GM12878 (cell line): Measurements from ENCODE around the gene LARP4B. TPM values are rescaled to one million over a fixed set of nuclear protein-coding genes. Genes with fewer than 3 reads are reported as not detected.

ENCODE experiments used
- ATAC-seq: fragments of 200-7000 bp; cut with Tn5 transposase; 3 replicates; pipeline ENCODE4 v1.9.1; 2020; ENCODE audit warnings: mild to moderate bottlenecking, moderate library complexity
- BruUV-seq: library from RNA; stranded (reverse); fragments of 400-500 nt; replicated peaks from 2 replicates; lab custom pipeline; 2021; lab: Mats Ljungman, UMichigan
- CTCF ChIA-PET: fragments of 300-600 bp; sonication (Branson Sonifier 250); formaldehyde crosslinking; extraction: SDS; loops from one replicate; lab custom pipeline; 2021; ENCODE audit warnings: inconsistent platforms; lab: Yijun Ruan, JAX
- POLR2A ChIA-PET: fragments of 350-600 bp; formaldehyde crosslinking; extraction: SDS; loops from one replicate; lab custom pipeline; 2021; ENCODE audit warnings: inconsistent platforms; lab: Charles Lee
- RAD21 ChIA-PET: fragments of 300-600 bp; sonication (Branson Sonifier 250); formaldehyde crosslinking; loops from one replicate; lab custom pipeline; 2023; ENCODE audit warnings: antibody characterized with exemption; ENCODE audit not compliant: unreplicated experiment; lab: Charles Lee
- SMC1A ChIA-PET: fragments of 300-600 bp; sonication (Branson Sonifier 250); formaldehyde crosslinking; loops from one replicate; lab custom pipeline; 2023; ENCODE audit not compliant: unreplicated experiment, uncharacterized antibody; lab: Charles Lee
- DNase-seq: peaks from one replicate; pipeline ENCODE4 v3.0.0-alpha.2; 2011; ENCODE audit warnings: low read depth, low spot score
- FAIRE-seq: peaks from 3 replicates; lab custom pipeline; 2011; peaks lifted over from hg19 to GRCh38; lab: Jason Lieb, UNC
- H2AFZ ChIP-seq: 2 replicates; pipeline ENCODE4 v1.6.0; 2011; ENCODE audit warnings: low read depth, low read length, control low read depth; ENCODE audit not compliant: control insufficient read depth
- H3K27ac ChIP-seq: 2 replicates; pipeline ENCODE4 v1.5.1; 2011; ENCODE audit warnings: control low read depth; ENCODE audit not compliant: control insufficient read depth, insufficient read depth
- H3K27me3 ChIP-seq, 2 experiments: replicated peaks in 1 of 2; 2 replicates each; pipeline versions ENCODE4 v1.6.0 to v1.6.1; 2011; ENCODE audit warnings: low read length in 1 of 2; ENCODE audit not compliant: control insufficient read depth in 2 of 2, insufficient read depth in 2 of 2
- H3K36me3 ChIP-seq, 2 experiments: 2 replicates each; pipeline ENCODE4 v1.5.1; 2011; ENCODE audit warnings: low read length in 1 of 2; ENCODE audit not compliant: control insufficient read depth in 2 of 2, insufficient read depth in 2 of 2
- H3K4me1 ChIP-seq: 2 replicates; pipeline ENCODE4 v1.6.1; 2011; ENCODE audit warnings: mild to moderate bottlenecking, low read length, moderate library complexity, mixed read lengths; ENCODE audit not compliant: control insufficient read depth, insufficient read depth
- H3K4me2 ChIP-seq: 2 replicates; pipeline ENCODE4 v1.6.0; 2011; ENCODE audit warnings: control low read depth; ENCODE audit not compliant: control insufficient read depth, insufficient read depth
- H3K4me3 ChIP-seq: fragments of 200-600 bp; sonication (generic); 2 replicates; pipeline ENCODE4 v1.5.1; 2016
- H3K79me2 ChIP-seq: 2 replicates; pipeline ENCODE4 v1.6.0; 2011; ENCODE audit warnings: low read length; ENCODE audit not compliant: control insufficient read depth, insufficient read depth
- H3K9ac ChIP-seq: 2 replicates; pipeline ENCODE4 v1.8.0; 2011; ENCODE audit warnings: low read length, control low read depth, mixed read lengths; ENCODE audit not compliant: control insufficient read depth, insufficient read depth
- H3K9me3 ChIP-seq: replicated peaks from 3 replicates; pipeline ENCODE4 v1.5.1; 2011; ENCODE audit warnings: mild to moderate bottlenecking, low read length; ENCODE audit not compliant: control insufficient read depth, insufficient read depth
- H4K20me1 ChIP-seq: 2 replicates; pipeline ENCODE4 v1.6.0; 2011; ENCODE audit not compliant: control insufficient read depth, insufficient read depth
- BCL11A ChIP-seq: IDR thresholded peaks from 2 replicates; pipeline ENCODE4 v1.6.1; 2011; ENCODE audit warnings: low read depth, low read length
- CHD2 ChIP-seq: IDR thresholded peaks from 2 replicates; pipeline ENCODE4 v1.6.1; 2011; ENCODE audit warnings: low read depth, low read length, improper control_type of control experiment, borderline replicate concordance
- MEF2B ChIP-seq: fragments of 450-650 bp; IDR thresholded peaks from 2 replicates; pipeline ENCODE4 v1.6.1; 2018; ENCODE audit warnings: mild to moderate bottlenecking, moderate library complexity; ENCODE audit not compliant: partially characterized antibody, poor library complexity, severe bottlenecking
- RAD51 ChIP-seq: fragments of 450-650 bp; IDR thresholded peaks from 2 replicates; pipeline ENCODE4 v1.6.1; 2016; ENCODE audit warnings: moderate library complexity, mild to moderate bottlenecking, inconsistent platforms
- ZNF207 ChIP-seq: fragments of 450-650 bp; IDR thresholded peaks from 2 replicates; pipeline ENCODE4 v1.6.1; 2014; ENCODE audit warnings: antibody characterized with exemption, mild to moderate bottlenecking, borderline replicate concordance
- WGBS: methylation state at CpG from one replicate; pipeline ENCODE4 v1.1.6; 2016; ENCODE audit warnings: low lambda C conversion rate; ENCODE audit not compliant: insufficient replicate concordance, insufficient coverage; ENCODE audit errors: missing lambda C conversion rate; 5-methylcytosine and 5-hydroxymethylcytosine counted together
- in situ Hi-C: fragments of 300-500 bp; cut with MboI; formaldehyde crosslinking; loops from 9 replicates; pipeline ENCODE4 v1.14.3; 2018; ENCODE audit warnings: mixed read lengths
- intact Hi-C: fragments of 100-400 bp; cut with micrococcal nuclease; formaldehyde crosslinking; loops from one replicate; pipeline ENCODE4 v1.14.2; 2022; ENCODE audit not compliant: unreplicated experiment
- polyA plus RNA-seq, 11 experiments: library from polyadenylated mRNA; depleted of rRNA in 4 of 11; unstranded in 6 of 11; stranded (reverse) in 5 of 11; fragments of >200 nt; fragmentation: Nextera tagmentation in 4 of 11; fragmentation: Illumina TruSeq in 1 of 11; extraction: Ambion mirVana in 4 of 11; extraction: Trizol in 1 of 11; gene quantifications; 1 replicate in 1 of 11; 2 replicates in 10 of 11; pipeline versions ENCODE4 v1.2.1 to v1.2.3, GENCODE V29; 2011 to 2016; ENCODE audit warnings: inconsistent platforms in 2 of 11, missing spikeins in 2 of 11, low read depth in 1 of 11
- total RNA-seq, 4 experiments: library from RNA; depleted of rRNA in 3 of 4; stranded (reverse); fragments of >200 nt in 3 of 4; fragmentation: Illumina TruSeq in 1 of 4; extraction: Trizol in 1 of 4; gene quantifications; 2 replicates each; pipeline versions ENCODE4 v1.2.1 to v1.2.3, GENCODE V29; 2013 to 2021
- TF ChIP-seq, protein P1 (sequence below): fragments of 450-650 bp; formaldehyde crosslinking; IDR thresholded peaks from 2 replicates; pipeline ENCODE4 v1.4.0; 2020; ENCODE audit warnings: mild to moderate bottlenecking, moderate library complexity
- TF ChIP-seq, protein P2 (sequence below), 3 experiments: IDR thresholded peaks in 2 of 3; conservative IDR thresholded peaks in 1 of 3; 2 replicates each; pipeline ENCODE4 v1.5.1; 2011; ENCODE audit warnings: low read depth in 3 of 3, low read length in 3 of 3, mild to moderate bottlenecking in 3 of 3, control low read depth in 2 of 3, moderate library complexity in 2 of 3, inconsistent platforms in 1 of 3, mixed read lengths in 1 of 3; ENCODE audit not compliant: control insufficient read depth in 2 of 3, insufficient read depth in 1 of 3; ENCODE audit errors: extremely low read depth in 1 of 3

Gene LARP4B
- total and polyA plus RNA-seq, 10 of the 15 experiments (the other 5 are each of a cell fraction or from before 2014, with no cell fraction given) = 10.5 to 119 (median 39.4) TPM

DNA sequence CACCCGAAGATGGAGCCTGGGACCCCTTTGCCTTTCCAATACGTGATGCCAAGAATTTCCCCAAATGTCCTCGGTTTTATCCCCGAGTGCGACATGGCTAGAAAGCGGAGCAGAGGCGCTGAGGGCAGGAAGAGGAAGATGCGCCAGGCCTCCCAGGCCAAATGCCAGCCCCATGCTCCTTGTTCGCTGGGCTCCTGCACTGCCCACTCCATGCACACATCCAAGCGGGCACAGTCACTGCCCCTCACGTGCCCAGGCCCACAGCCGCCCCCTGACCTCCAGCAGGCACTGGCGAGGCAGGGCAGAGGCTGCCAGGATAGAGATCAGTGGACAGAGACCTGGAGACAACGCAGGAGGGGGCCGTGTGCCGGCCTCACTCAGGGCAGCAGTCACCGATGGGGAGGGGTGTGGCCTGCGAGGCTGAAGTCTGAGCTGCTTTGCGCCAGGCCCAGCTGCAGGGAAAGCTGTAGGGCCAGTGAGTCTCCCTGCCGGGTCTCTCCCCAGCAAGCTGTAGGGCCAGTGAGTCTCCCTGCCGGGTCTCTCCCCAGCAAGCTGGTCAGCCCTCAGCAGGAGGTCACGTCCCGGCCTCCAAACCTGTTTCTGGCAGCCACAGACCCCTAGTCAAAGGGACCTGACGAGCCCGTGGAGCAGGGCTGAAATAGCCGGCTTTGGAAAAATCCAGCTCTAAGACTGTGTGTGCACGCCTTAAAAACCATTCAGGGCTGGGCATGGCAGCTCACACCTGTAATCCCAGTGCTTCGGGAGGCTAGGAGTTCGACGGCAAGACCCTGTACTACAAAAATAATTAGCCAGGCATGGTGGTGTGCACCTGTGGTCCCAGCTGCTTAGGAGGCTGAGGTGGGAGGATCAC, 141.4 kb downstream of the LARP4B start (continued):
- no peak for TF ChIP-seq CHD2
- TF ChIP-seq MEF2B = no peak
- TF ChIP-seq BCL11A = no peak
- TF ChIP-seq, protein P1, sequence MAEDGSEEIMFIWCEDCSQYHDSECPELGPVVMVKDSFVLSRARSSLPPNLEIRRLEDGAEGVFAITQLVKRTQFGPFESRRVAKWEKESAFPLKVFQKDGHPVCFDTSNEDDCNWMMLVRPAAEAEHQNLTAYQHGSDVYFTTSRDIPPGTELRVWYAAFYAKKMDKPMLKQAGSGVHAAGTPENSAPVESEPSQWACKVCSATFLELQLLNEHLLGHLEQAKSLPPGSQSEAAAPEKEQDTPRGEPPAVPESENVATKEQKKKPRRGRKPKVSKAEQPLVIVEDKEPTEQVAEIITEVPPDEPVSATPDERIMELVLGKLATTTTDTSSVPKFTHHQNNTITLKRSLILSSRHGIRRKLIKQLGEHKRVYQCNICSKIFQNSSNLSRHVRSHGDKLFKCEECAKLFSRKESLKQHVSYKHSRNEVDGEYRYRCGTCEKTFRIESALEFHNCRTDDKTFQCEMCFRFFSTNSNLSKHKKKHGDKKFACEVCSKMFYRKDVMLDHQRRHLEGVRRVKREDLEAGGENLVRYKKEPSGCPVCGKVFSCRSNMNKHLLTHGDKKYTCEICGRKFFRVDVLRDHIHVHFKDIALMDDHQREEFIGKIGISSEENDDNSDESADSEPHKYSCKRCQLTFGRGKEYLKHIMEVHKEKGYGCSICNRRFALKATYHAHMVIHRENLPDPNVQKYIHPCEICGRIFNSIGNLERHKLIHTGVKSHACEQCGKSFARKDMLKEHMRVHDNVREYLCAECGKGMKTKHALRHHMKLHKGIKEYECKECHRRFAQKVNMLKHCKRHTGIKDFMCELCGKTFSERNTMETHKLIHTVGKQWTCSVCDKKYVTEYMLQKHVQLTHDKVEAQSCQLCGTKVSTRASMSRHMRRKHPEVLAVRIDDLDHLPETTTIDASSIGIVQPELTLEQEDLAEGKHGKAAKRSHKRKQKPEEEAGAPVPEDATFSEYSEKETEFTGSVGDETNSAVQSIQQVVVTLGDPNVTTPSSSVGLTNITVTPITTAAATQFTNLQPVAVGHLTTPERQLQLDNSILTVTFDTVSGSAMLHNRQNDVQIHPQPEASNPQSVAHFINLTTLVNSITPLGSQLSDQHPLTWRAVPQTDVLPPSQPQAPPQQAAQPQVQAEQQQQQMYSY (CRISPR knock-in tag) = no peak
- TF ChIP-seq, all 136 proteins: peak for 0

DNA sequence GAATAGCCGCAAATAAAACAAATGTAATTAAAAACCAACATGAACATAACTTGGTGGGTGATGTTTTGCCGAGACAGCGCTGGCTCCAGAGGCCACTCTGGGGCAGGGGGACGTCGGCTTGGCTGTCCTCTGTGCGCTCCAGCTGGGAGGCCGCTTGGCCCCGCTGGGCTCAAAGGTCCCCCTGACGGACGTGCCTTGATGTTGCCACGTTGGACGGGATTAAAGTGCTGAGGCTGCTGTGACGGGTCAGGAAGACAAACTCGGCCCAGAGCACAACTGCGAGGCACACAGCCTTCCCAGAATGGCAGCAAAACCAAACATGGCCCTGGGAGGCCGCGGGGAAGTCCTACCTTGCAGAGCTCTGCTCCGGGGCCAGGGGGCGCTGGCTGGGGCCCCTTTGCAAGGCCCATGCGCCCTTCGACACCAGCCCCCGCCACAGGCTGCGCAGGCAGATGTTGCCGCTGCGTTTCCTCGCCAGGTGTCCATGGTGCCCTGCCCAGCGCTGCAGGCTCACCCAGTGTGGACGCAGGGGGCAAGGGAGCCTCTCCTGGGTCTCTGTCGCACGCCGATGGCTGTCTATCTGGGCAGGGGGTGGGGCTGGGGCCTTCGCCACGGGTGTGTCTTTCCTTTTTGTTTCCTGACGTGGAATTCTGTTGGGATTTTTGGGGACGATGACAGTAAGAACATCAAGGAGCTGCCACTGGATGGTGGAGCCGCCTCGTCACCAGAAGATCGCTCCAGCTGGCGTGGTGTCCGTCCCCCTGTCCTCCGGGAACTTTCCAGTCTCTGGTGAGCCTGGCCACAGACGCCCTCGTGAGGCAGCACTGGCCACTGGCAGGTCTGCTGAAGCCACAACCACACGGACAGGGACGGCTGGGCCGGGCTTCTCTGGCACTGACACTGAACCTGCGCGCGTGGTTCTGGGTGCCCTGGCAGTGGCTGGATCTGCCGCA, 142.4 kb downstream of the LARP4B start:
- Histone ChIP-seq H3K9me3 (no peaks in the 10 kb centered on the region), H3K27ac (no peak overlapping the region), H2AFZ (no peak overlapping the region), H3K4me3 (no peak overlapping the region), H3K79me2 (no peaks in the 10 kb centered on the region), H3K36me3 (no peaks in the 10 kb centered on the region), H3K27me3 (no peaks in the 10 kb centered on the region; a peak in 2 of 4 replicates), H3K4me2 (no peak overlapping the region), H4K20me1 (no peaks in the 10 kb centered on the region), H3K4me1 (no peaks in the 10 kb centered on the region), H3K9ac (no peak overlapping the region)
- FAIRE-seq = no peak
- ChIA-PET CTCF (no interaction called here), RAD21 (no interaction called here), SMC1A (no interaction called here), POLR2A (no interaction called here)
- ATAC-seq = peak; percentile 50
- intact Hi-C loops (no loop called here), in situ Hi-C loops (no loop called here)
- 58% methylated on average over 50 of the region's 50 CpGs for WGBS
- no peak for TF ChIP-seq RAD51
- TF ChIP-seq, protein P2, sequence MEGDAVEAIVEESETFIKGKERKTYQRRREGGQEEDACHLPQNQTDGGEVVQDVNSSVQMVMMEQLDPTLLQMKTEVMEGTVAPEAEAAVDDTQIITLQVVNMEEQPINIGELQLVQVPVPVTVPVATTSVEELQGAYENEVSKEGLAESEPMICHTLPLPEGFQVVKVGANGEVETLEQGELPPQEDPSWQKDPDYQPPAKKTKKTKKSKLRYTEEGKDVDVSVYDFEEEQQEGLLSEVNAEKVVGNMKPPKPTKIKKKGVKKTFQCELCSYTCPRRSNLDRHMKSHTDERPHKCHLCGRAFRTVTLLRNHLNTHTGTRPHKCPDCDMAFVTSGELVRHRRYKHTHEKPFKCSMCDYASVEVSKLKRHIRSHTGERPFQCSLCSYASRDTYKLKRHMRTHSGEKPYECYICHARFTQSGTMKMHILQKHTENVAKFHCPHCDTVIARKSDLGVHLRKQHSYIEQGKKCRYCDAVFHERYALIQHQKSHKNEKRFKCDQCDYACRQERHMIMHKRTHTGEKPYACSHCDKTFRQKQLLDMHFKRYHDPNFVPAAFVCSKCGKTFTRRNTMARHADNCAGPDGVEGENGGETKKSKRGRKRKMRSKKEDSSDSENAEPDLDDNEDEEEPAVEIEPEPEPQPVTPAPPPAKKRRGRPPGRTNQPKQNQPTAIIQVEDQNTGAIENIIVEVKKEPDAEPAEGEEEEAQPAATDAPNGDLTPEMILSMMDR (IDR thresholded peaks at IDR 0.05 in 2 of 3, conservative IDR thresholded peaks at IDR 0.05 in 1 of 3; ENCODE audit: control insufficient read depth in 2 of 3, extremely low read depth in 1 of 3, insufficient read depth in 1 of 3, low read depth in 3 of 3, low read length in 3 of 3) = peak in 1 of 3 experiments; percentile 25; a peak in 1 of 6 replicates
- TF ChIP-seq ZNF207 = no peak
- DNase-seq = no peak
- BruUV-seq = no TSS peak
